GM19023 (cell line): ENCODE data around the gene C1QTNF2.
"Not testable (repeated sequence)": the region's sequence is repeated elsewhere in the genome, so short reads cannot be mapped to it uniquely, and the experiment has no call there.

Source experiments
- ATAC-seq: cut with Tn5 transposase; IDR thresholded peaks from one replicate; pipeline ENCODE4 v1.9.1; 2021; ENCODE audit warnings: mild to moderate bottlenecking, moderate library complexity; ENCODE audit not compliant: unreplicated experiment

C1QTNF2 gene

DNA sequence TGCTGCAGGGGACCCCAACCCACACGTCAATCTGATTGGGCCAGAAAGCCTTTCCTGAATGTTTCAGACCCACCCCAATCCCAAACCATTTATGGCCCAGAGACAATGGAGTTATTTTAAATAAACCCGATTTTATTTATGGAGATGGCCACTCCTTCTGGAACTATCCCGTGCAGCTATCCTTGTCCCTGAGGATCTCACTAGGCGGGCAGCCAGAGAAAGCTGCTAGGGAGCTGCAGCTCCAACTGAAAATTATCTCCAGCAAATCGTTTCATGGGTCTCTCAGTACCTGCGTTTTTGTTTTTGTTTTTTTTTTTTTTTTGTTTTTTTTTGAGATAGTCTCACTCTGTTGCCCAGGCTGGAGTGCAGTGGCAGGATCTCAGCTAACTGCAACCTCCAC lies 23.0 kb downstream of the C1QTNF2 start:
- ATAC-seq, result no peak

GRCh38 chr5:160342413-160342941 lies 27.9 kb downstream of the C1QTNF2 start:
- no peak for ATAC-seq

DNA sequence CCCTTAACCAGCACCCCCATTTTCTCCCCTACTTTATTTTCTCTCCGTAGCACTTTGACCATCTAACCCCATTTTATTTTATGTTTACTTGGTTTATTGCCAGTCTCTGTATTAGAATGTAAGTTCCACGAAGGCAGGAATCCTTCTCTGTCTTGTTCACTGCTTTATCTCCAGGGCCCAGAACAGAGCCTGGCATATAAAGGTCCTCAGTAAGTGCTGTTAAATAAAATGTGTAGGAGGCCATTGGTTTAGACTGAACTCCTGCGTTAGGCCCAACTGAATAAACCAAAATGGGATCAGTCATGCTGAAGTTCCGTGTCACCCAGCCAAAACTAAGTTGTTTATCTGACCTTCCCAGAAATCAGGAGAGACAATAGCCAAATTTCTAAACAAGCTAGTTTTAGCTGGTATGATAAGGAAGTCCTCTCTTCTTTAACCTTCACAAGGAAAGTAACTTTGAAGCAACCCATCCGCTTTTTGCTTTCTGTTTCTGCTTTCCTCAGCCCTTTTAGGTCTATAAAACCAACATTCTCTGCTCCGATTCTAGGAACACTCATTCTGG lies 29.0 kb downstream of the C1QTNF2 start:
- ATAC-seq, result no peak

DNA sequence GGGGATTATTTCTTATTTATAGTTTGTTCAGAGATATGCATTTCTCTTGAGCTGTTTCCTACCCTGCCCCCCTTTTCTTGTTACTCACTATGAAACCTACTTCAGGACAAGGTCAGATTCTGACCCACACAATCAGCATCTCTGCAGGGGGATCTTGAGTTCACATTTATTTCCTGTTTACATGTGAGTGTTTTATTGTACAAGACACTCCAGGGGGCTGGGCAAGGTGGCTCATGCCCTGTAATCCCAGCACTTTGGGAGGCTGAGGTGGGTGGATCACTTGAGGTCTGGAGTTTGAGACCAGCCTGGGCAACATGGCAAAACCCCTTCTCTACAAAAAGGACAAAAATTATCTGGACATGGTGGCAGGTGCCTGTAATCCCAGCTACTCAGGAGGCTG lies 29.9 kb downstream of the C1QTNF2 start:
- ATAC-seq, result not testable (repeated sequence)

GRCh38 chr5:160339406-160340130 lies 30.9 kb downstream of the C1QTNF2 start:
- ATAC-seq, result no peak

DNA sequence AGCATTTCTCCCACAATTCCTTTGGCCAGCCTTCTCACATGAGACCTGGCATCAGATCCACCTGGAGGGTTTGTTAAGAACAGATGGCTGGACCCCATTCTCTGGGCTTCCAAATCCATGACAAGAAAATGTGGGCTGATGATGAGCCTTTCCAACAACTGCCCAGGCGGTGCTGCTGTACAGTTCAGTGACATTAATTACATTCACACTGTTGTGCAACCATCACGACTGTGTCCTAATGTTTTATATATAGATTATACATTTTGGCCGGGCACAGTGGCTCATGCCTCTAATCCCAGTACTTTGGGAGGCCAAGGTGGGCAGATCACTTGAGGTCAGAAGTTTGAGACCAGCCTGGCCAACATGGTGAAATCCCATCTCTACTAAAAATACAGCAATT lies 35.7 kb downstream of the C1QTNF2 start:
- ATAC-seq, result not testable (repeated sequence)

DNA sequence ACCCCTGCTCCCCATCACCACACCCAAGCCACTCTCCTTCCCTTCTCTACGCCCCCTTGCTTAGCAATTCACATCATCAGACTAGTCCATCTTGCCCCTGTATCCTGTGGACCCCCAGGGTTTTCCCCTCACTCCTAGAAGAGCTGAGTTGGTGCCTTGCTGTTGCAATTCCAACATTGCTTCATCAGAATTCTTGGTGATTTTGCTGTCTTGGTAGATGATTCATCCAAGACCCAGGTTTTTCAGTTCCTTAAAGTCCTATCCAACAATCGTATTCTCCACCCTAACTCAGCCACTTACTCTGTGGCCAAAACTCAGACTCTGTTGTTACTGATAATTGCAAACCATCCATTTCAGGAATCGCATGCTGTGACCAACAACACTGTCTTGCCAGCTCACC lies 36.7 kb downstream of the C1QTNF2 start:
- no peak for ATAC-seq

- ATAC-seq, result no peak
Measured at GRCh38 chr5:160330212-160330611, 40.2 kb downstream of the C1QTNF2 start.

DNA sequence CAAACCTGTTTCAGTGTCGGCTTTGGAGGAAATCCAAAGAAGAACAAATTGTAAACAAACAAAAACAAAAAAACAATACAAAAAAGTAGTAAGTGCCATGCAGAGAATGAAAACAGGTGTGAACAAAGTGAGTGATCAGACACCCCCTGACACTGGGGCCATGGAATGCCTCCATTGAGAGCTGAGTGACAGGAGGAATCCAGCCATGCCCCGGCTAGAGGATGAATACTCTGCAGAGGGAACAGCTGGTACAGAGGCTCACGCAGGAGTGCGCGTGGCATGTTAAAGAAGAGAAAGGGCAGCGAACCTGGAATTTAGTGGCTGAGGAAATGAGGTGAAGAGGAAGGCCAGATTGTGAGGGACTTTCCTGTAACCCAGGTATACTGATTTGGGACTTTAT lies 42.6 kb downstream of the C1QTNF2 start:
- ATAC-seq, result no peak

GRCh38 chr5:160326981-160327380 lies 43.4 kb downstream of the C1QTNF2 start:
- ATAC-seq, result no peak

DNA sequence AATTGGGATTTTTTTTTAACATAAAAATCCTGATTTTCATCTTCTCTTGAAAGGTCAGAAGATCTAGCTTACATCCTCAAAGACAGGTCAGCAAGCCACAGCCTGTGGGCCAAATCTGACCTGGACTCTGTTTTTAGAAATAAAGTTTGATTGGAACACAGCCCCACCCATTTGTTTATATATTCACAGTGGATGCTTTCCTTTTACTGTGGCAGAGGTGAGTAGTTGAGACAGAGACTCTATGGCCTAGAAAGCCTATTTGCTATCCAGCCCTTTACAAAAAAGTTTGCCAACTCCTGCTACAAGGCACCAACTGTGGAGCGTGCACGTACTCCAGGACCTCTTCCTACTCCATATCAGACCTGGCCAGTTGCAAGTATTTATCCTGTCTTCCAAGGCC lies 44.7 kb downstream of the C1QTNF2 start:
- no peak for ATAC-seq

- no peak for ATAC-seq
Measured at GRCh38 chr5:160324886-160325285, 45.5 kb downstream of the C1QTNF2 start.

GRCh38 chr5:160318409-160318808 lies 52.0 kb downstream of the C1QTNF2 start:
- ATAC-seq, result no peak

GRCh38 chr5:160317434-160317833 lies 53.0 kb downstream of the C1QTNF2 start:
- no peak for ATAC-seq

DNA sequence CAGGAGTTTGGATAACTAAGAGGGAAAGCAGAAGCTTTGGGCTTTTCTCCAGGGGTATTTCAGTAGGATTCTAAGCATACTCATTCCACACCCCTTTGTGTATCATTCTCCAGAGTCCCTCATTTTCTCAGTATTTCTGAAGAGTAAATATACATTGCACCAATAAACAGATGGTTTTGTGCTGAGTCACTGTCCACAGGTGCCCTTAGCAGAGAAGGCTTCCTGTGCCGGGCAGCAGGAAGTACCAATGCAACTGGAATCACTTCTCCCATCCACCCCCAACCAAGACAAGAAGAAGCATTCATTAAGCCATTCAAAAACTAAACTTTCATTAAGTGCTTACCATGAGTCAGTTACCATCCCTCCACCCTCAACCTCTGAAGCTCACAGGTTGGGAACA lies 54.5 kb downstream of the C1QTNF2 start:
- no peak for ATAC-seq

DNA sequence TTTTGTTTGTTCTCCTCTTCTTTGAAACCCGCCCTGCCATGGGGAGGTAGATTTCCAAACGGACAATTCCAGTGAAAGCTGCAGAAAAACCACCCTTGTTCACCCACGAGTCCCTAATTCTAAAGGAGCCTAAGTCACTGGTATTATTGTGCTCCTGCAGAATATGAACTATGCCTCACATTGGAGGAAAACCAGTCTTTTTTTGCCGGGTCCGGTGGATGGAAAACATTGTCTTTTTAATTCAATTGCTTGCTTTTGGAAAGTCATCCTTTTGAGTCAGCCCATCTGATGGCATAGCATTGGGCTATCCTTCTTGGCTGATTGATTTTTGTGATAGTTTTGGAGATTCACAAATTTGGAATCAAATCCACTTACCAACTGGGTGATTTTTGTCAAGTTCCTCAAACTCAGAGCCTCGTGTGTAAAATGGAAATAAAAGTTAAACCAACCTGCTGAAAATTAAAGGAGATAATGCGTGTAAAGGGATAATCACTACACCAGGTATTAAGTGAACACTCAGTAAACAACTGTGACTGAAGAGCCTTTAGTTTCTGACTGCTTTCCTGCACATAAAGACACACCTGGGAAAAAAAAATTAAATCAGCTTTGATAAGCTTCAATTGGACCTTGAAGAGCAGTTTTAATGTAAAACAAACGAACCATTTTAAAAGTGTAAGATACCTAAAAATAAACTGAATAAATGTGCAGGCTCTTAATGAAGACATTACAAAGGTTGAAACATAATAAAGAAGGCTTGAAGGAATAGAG lies 57.3 kb downstream of the C1QTNF2 start:
- no peak for ATAC-seq

- no peak for ATAC-seq
Measured at GRCh38 chr5:160312134-160312959, 58.1 kb downstream of the C1QTNF2 start, which contains the start of gene CCNJL. TSS of gene CCNJL (minus strand) at chr5:160312564. CDS start at chr5:160311923, 641 bp downstream.

- ATAC-seq, result no peak
Measured at GRCh38 chr5:160311491-160312133, 58.8 kb downstream of the C1QTNF2 start.

GRCh38 chr5:160310552-160311295 lies 59.7 kb downstream of the C1QTNF2 start:
- no peak for ATAC-seq

- ATAC-seq, result no peak
Measured at GRCh38 chr5:160310140-160310539, 60.3 kb downstream of the C1QTNF2 start.
